Measurements from ENCODE around the gene TMEM135.

TMEM135 gene

GRCh38 chr11:87020336-87020735 is 17.4 kb upstream of the TMEM135 start:
- Histone ChIP-seq H3K4me2 (ENCODE audit: low read depth, low read length, poor library complexity, severe bottlenecking) (no peak overlapping the region), H3F3A (ENCODE audit: insufficient read depth) (no peaks in the 10 kb centered on the region), H3K9me3 (ENCODE audit: insufficient read depth, low read length) (no peaks in the 10 kb centered on the region), H3K9me2 (replicated peaks; ENCODE audit: insufficient read depth, low read length) (no peaks in the 10 kb centered on the region), H3K27ac (ENCODE audit: low read depth, low read length) (no peak overlapping the region), H3K9ac (ENCODE audit: low read length) (no peak overlapping the region), H2AFZ (ENCODE audit: low read depth, low read length, severe bottlenecking) (no peak overlapping the region), H3K79me2 (ENCODE audit: insufficient read depth, low read length) (no peaks in the 10 kb centered on the region), H3K4me3 (ENCODE audit: insufficient read depth, low read length, poor library complexity, severe bottlenecking) (no peak overlapping the region), H3K36me3 (ENCODE audit: low read length) (no peaks in the 10 kb centered on the region), H4K20me1 (ENCODE audit: low read depth, low read length) (no peaks in the 10 kb centered on the region), H3K27me3 (ENCODE audit: low read length) (no peaks in the 10 kb centered on the region)
- no peak for TF ChIP-seq CTCF (IDR thresholded peaks at IDR 0.05; ENCODE audit: insufficient read depth, low read length, poor library complexity, severe bottlenecking)

DNA sequence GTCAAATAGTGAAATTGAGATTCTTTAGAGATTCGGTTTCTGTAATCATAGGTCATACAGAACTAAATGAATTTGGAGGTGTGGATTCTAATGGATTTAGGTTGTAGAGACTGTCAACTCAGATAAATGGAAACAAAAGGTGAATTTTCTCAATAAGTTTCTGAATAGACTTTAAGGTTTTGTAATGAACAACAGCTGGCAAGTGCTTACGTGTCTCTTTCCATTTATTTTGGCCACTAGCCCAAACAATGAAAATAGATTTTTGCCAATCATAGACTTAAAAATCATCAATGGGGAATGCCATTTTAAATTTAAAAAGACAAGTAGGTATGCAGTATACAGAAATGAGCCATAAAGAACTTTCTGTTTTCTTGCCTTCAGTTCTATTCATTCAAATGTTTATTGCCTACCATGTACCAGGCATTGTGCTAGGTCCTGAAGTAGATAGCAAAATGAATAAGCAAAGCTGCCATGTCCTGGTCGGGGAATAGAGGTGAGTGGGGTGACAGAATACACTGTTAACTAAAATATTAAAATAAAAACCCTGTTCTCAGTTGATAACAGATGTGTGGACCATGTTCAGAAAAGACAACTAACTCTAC is 16.9 kb upstream of the TMEM135 start:
- TF ChIP-seq CTCF (IDR thresholded peaks at IDR 0.05; ENCODE audit: insufficient read depth, low read length, poor library complexity, severe bottlenecking) (no peak), EZH2phosphoT487 (conservative IDR thresholded peaks at IDR 0.05; ENCODE audit: low read length) (no peak)
- Histone ChIP-seq H3K9me3 (ENCODE audit: insufficient read depth, low read length) (no peaks in the 10 kb centered on the region), H3K27ac (ENCODE audit: low read depth, low read length) (no peak overlapping the region), H3K27me3 (ENCODE audit: low read length) (no peaks in the 10 kb centered on the region), H3K9ac (ENCODE audit: low read length) (no peak overlapping the region), H3K4me3 (ENCODE audit: insufficient read depth, low read length, poor library complexity, severe bottlenecking) (no peak overlapping the region), H3K36me3 (ENCODE audit: low read length) (no peaks in the 10 kb centered on the region), H4K20me1 (ENCODE audit: low read depth, low read length) (no peaks in the 10 kb centered on the region), H3K79me2 (ENCODE audit: insufficient read depth, low read length) (no peaks in the 10 kb centered on the region), H3F3A (ENCODE audit: insufficient read depth) (no peaks in the 10 kb centered on the region), H3K9me2 (replicated peaks; ENCODE audit: insufficient read depth, low read length) (no peaks in the 10 kb centered on the region), H3K4me2 (ENCODE audit: low read depth, low read length, poor library complexity, severe bottlenecking) (no peak overlapping the region), H2AFZ (ENCODE audit: low read depth, low read length, severe bottlenecking) (no peak overlapping the region)

DNA sequence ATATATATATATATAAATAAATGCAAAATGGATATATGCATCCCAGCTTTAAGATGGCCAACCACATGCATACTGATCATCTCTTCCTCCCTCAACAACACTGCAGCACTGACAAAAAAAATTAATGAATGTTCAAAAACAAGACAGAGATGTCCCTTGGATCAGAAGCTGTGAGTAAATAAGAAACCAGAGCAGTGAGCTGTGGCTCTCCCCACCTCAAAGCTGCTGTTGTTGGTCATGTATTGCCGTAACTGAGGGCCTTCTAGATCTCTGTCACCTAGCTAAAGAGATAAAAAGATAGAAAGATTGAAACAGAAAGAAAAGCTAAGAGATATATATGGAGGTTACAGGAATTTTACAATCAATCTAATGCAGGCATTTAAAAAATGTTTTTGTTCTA is 15.5 kb upstream of the TMEM135 start:
- Histone ChIP-seq H3K4me2 (ENCODE audit: low read depth, low read length, poor library complexity, severe bottlenecking) (no peak overlapping the region), H3K27me3 (ENCODE audit: low read length) (no peaks in the 10 kb centered on the region), H3K9me2 (replicated peaks; ENCODE audit: insufficient read depth, low read length) (no peaks in the 10 kb centered on the region), H3K79me2 (ENCODE audit: insufficient read depth, low read length) (no peaks in the 10 kb centered on the region), H3K4me3 (ENCODE audit: insufficient read depth, low read length, poor library complexity, severe bottlenecking) (no peak overlapping the region), H3K27ac (ENCODE audit: low read depth, low read length) (no peak overlapping the region), H2AFZ (ENCODE audit: low read depth, low read length, severe bottlenecking) (no peak overlapping the region), H3K9me3 (ENCODE audit: insufficient read depth, low read length) (no peaks in the 10 kb centered on the region), H3K9ac (ENCODE audit: low read length) (no peak overlapping the region), H3K36me3 (ENCODE audit: low read length) (no peaks in the 10 kb centered on the region), H3F3A (ENCODE audit: insufficient read depth) (no peaks in the 10 kb centered on the region), H4K20me1 (ENCODE audit: low read depth, low read length) (no peaks in the 10 kb centered on the region)
- TF ChIP-seq EZH2phosphoT487 (conservative IDR thresholded peaks at IDR 0.05; ENCODE audit: low read length) (no peak), CTCF (IDR thresholded peaks at IDR 0.05; ENCODE audit: insufficient read depth, low read length, poor library complexity, severe bottlenecking) (no peak)
